Measurements from ENCODE around the gene CCDC73.
"Not testable (repeated sequence)": the region's sequence is repeated elsewhere in the genome, so short reads cannot be mapped to it uniquely, and the experiment has no call there.

The CCDC73 gene

GRCh38 chr11:32794439-32794838, at the start of gene CCDC73:
TSS of gene CCDC73 (minus strand) at chr11:32794662. CDS start at chr11:32760243, 34,419 bp downstream.
- no peak for DNase-seq

- DNase-seq: no peak
Observed at GRCh38 chr11:32843544-32843943, 49.1 kb upstream of the CCDC73 start.

GRCh38 chr11:32840587-32840986, 46.1 kb upstream of the CCDC73 start:
- DNase-seq: no peak

- no peak for DNase-seq
Observed at GRCh38 chr11:32839308-32839707, 44.8 kb upstream of the CCDC73 start.

- no peak for DNase-seq
Observed at GRCh38 chr11:32838505-32839274, 44.2 kb upstream of the CCDC73 start.

GRCh38 chr11:32836946-32837345, 42.5 kb upstream of the CCDC73 start:
- no peak for DNase-seq

GRCh38 chr11:32833921-32834320, 39.5 kb upstream of the CCDC73 start:
- DNase-seq: no peak

- DNase-seq: no peak
Observed at GRCh38 chr11:32831221-32831620, 36.8 kb upstream of the CCDC73 start.

- DNase-seq: no peak
Observed at GRCh38 chr11:32830796-32831195, 36.3 kb upstream of the CCDC73 start.

GRCh38 chr11:32830413-32830738, 35.9 kb upstream of the CCDC73 start:
- DNase-seq: no peak

- DNase-seq: no peak
Observed at GRCh38 chr11:32829680-32830412, 35.4 kb upstream of the CCDC73 start, which contains the start of gene PRRG4. TSS of gene PRRG4 (plus strand) at chr11:32829927. CDS start at chr11:32830530, 603 bp downstream.

GRCh38 chr11:32829157-32829679, 34.8 kb upstream of the CCDC73 start:
- DNase-seq: no peak

- DNase-seq: no peak
Observed at GRCh38 chr11:32827276-32827675, 32.8 kb upstream of the CCDC73 start.

- no peak for DNase-seq
Observed at GRCh38 chr11:32826113-32826512, 31.7 kb upstream of the CCDC73 start.

- DNase-seq: not testable (repeated sequence)
Observed at GRCh38 chr11:32823617-32824016, 29.2 kb upstream of the CCDC73 start.

- no peak for DNase-seq
Observed at GRCh38 chr11:32821917-32822560, 27.6 kb upstream of the CCDC73 start.

GRCh38 chr11:32821517-32821916, 27.1 kb upstream of the CCDC73 start:
- DNase-seq: no peak

- DNase-seq: no peak
Observed at GRCh38 chr11:32820497-32820896, 26.0 kb upstream of the CCDC73 start.

- DNase-seq: no peak
Observed at GRCh38 chr11:32819187-32819586, 24.7 kb upstream of the CCDC73 start.

- no peak for DNase-seq
Observed at GRCh38 chr11:32817852-32818183, 23.4 kb upstream of the CCDC73 start.

- DNase-seq: no peak
Observed at GRCh38 chr11:32817181-32817851, 22.9 kb upstream of the CCDC73 start.

- DNase-seq: peak in 2 of 6 experiments; percentile 1 to 2
Observed at GRCh38 chr11:32809313-32809712, 14.9 kb upstream of the CCDC73 start.

GRCh38 chr11:32796425-32796824, 2.0 kb upstream of the CCDC73 start:
- DNase-seq: no peak
